ENCODE measurements around the gene CAMKMT. TPM values are rescaled to one million over a fixed set of nuclear protein-coding genes. Genes with fewer than 3 reads are reported as not detected.

The CAMKMT gene
- total and polyA plus RNA-seq, 8 donors, result 1.4 to 27.4 (median 6.2) TPM

DNA sequence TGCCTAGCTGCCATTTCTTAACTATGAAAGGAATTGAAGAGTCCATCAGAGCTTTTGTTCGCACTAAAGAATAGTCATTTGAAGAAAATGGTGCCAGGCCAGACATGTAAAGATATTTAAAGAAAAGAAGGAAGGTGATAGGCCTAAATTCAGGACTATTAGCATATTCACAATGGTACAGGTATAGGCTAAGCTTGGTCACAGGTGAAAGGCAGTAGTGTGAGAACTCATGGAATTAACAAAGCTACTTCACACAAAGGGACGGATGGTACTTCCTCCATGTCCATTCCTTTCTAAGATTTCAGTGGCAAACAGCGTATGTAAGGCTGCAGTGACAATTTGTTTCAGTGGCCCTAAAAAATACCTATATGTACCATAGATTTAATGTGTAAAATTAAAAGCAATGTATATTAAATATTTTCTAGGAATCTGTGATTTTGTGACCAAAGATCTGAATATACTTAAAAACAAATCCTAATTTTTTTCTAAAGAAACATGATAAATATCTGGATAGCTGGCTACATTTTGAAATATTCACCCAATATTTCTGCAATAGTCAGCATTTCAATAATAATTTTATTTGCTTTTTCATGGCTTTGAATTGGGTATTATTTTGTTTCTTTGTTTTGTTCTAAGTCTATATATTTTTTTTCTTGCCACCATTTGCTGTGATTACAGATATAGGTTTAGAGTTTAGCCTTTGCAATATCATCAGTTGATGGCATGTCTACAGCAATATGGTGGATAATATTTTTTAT is 116.1 kb downstream of the CAMKMT start:
- Histone ChIP-seq H3K27me3 (no peaks in the 10 kb centered on the region), H3K4me3 (no peak overlapping the region), H3K27ac (no peak overlapping the region), H3K36me3 (no peaks in the 10 kb centered on the region), H3K9me3 (no peaks in the 10 kb centered on the region), H3K4me1 (no peaks in the 10 kb centered on the region)
- TF ChIP-seq POLR2A (IDR thresholded peaks at IDR 0.05), result no peak
- TF ChIP-seq, protein P1, sequence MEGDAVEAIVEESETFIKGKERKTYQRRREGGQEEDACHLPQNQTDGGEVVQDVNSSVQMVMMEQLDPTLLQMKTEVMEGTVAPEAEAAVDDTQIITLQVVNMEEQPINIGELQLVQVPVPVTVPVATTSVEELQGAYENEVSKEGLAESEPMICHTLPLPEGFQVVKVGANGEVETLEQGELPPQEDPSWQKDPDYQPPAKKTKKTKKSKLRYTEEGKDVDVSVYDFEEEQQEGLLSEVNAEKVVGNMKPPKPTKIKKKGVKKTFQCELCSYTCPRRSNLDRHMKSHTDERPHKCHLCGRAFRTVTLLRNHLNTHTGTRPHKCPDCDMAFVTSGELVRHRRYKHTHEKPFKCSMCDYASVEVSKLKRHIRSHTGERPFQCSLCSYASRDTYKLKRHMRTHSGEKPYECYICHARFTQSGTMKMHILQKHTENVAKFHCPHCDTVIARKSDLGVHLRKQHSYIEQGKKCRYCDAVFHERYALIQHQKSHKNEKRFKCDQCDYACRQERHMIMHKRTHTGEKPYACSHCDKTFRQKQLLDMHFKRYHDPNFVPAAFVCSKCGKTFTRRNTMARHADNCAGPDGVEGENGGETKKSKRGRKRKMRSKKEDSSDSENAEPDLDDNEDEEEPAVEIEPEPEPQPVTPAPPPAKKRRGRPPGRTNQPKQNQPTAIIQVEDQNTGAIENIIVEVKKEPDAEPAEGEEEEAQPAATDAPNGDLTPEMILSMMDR (IDR thresholded peaks at IDR 0.05), result no peak
- TF ChIP-seq EP300 (IDR thresholded peaks at IDR 0.05), result no peak
- no peak for TF ChIP-seq POLR2AphosphoS5 (IDR thresholded peaks at IDR 0.05)
- 94 to 99% (median 96%) methylated on average over 3 of the region's 3 CpGs for WGBS, 5 donors
- no peak for DNase-seq
- intact Hi-C loops (cut with DNase I; ENCODE audit: low total_unique reads), result no loop called here

GRCh38 chr2:44479127-44479887 is 117.6 kb downstream of the CAMKMT start:
- intact Hi-C loops (cut with DNase I; ENCODE audit: low total_unique reads), result no loop called here
- Histone ChIP-seq H3K27ac (no peak overlapping the region), H3K4me1 (no peaks in the 10 kb centered on the region), H3K9me3 (no peaks in the 10 kb centered on the region), H3K36me3 (no peaks in the 10 kb centered on the region), H3K27me3 (no peaks in the 10 kb centered on the region), H3K4me3 (no peak overlapping the region)
- TF ChIP-seq, protein P1 (IDR thresholded peaks at IDR 0.05), result peak in 5 of 7 experiments; percentile 88 to 99 (median 90)
- TF ChIP-seq POLR2AphosphoS5 (IDR thresholded peaks at IDR 0.05), result peak in 1 of 3 donors; percentile 55
- TF ChIP-seq EP300 (IDR thresholded peaks at IDR 0.05), result no peak
- no peak for TF ChIP-seq POLR2A (IDR thresholded peaks at IDR 0.05)
- WGBS, 5 donors, result 19 to 21% (median 20%) methylated on average over 5 of the region's 5 CpGs
- peak in 1 of 2 donors; percentile 91 for DNase-seq

GRCh38 chr2:44480068-44480467 is 118.3 kb downstream of the CAMKMT start:
- Histone ChIP-seq H3K4me1 (no peaks in the 10 kb centered on the region), H3K9me3 (no peaks in the 10 kb centered on the region), H3K27me3 (no peaks in the 10 kb centered on the region), H3K4me3 (no peak overlapping the region), H3K36me3 (no peaks in the 10 kb centered on the region), H3K27ac (no peak overlapping the region)
- WGBS, 5 donors, result 93 to 97% (median 96%) methylated on average over 2 of the region's 2 CpGs
- TF ChIP-seq POLR2A (IDR thresholded peaks at IDR 0.05) (no peak), EP300 (IDR thresholded peaks at IDR 0.05) (no peak), POLR2AphosphoS5 (IDR thresholded peaks at IDR 0.05) (no peak)
- TF ChIP-seq, protein P1 (IDR thresholded peaks at IDR 0.05), result no peak
- DNase-seq, result no peak
- intact Hi-C loops (cut with DNase I; ENCODE audit: low total_unique reads), result loop anchor here (5.0 kb wide), 1 partner anchor 472 kb away; no protein-coding TSS in a partner anchor

DNA sequence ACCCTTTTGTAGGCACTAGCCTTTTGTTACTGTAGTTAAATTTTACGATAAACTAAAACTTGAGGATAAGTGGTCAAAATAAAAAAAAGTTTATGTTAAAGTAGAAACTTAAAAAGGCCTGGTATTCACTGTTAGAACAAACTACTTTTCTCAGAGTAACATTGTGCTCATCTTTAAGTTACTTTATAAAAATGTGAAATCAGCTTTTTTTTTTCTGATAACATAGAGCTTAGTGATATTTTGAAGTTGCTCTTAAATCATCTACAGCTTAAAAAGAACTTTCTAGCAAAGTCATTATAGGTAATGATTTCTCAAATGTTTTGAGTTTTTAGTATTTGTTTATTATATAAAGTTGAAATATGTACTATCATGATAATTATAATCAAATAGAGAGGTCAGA is 125.3 kb downstream of the CAMKMT start:
- H3K27me3 ChIP-seq, result no peaks in the 10 kb centered on the region
- 92 to 98% (median 97%) methylated on average over 1 of the region's 1 CpG for WGBS, 5 donors
- no peak for TF ChIP-seq POLR2AphosphoS5 (IDR thresholded peaks at IDR 0.05)
- TF ChIP-seq, protein P1 (IDR thresholded peaks at IDR 0.05), result no peak
- no peak for TF ChIP-seq EP300 (IDR thresholded peaks at IDR 0.05)
- no peak for TF ChIP-seq POLR2A (IDR thresholded peaks at IDR 0.05)
- no peaks in the 10 kb centered on the region for H3K4me1 ChIP-seq
- intact Hi-C loops (cut with DNase I; ENCODE audit: low total_unique reads), result no loop called here
- no peak overlapping the region for H3K27ac ChIP-seq
- H3K9me3 ChIP-seq, result no peaks in the 10 kb centered on the region
- H3K4me3 ChIP-seq, result no peak overlapping the region
- DNase-seq, result no peak
- H3K36me3 ChIP-seq, result no peaks in the 10 kb centered on the region
